ES-I3 (cell line): Measurements from ENCODE around the gene HAAO.

Experiments used
- H3K36me3 ChIP-seq: 2 replicates; pipeline ENCODE4 v1.6.1; 2013; ENCODE audit warnings: mild to moderate bottlenecking, low read length, control low read depth, moderate library complexity; ENCODE audit not compliant: insufficient read depth
- H3K4me1 ChIP-seq: 2 replicates; pipeline ENCODE4 v1.6.1; 2013; ENCODE audit warnings: mild to moderate bottlenecking, control low read depth, low read length; ENCODE audit not compliant: insufficient read depth
- H3K9ac ChIP-seq: 2 replicates; pipeline ENCODE4 v1.6.1; 2013; ENCODE audit warnings: low read depth, mild to moderate bottlenecking, low read length, moderate library complexity
- H3K9me3 ChIP-seq: 2 replicates; pipeline ENCODE4 v1.6.1; 2013; ENCODE audit warnings: mild to moderate bottlenecking, low read length, moderate library complexity; ENCODE audit not compliant: control insufficient read depth, insufficient read depth

Gene HAAO

GRCh38 chr2:42806786-42807185 lies 14.4 kb upstream of the HAAO start:
- Histone ChIP-seq H3K9ac (no peak overlapping the region), H3K9me3 (no peaks in the 10 kb centered on the region), H3K4me1 (no peaks in the 10 kb centered on the region), H3K36me3 (no peaks in the 10 kb centered on the region)

GRCh38 chr2:42804891-42805290 lies 12.5 kb upstream of the HAAO start:
- Histone ChIP-seq H3K4me1 (no peaks in the 10 kb centered on the region), H3K9ac (no peak overlapping the region), H3K36me3 (no peaks in the 10 kb centered on the region), H3K9me3 (no peaks in the 10 kb centered on the region)

GRCh38 chr2:42804338-42804737 lies 12.0 kb upstream of the HAAO start:
- Histone ChIP-seq H3K4me1 (no peaks in the 10 kb centered on the region), H3K36me3 (no peaks in the 10 kb centered on the region), H3K9me3 (no peaks in the 10 kb centered on the region), H3K9ac (no peak overlapping the region)

- Histone ChIP-seq H3K9ac (no peak overlapping the region), H3K9me3 (no peaks in the 10 kb centered on the region), H3K4me1 (no peaks in the 10 kb centered on the region), H3K36me3 (no peaks in the 10 kb centered on the region)
Measured at GRCh38 chr2:42802150-42802549, 9.8 kb upstream of the HAAO start.

DNA sequence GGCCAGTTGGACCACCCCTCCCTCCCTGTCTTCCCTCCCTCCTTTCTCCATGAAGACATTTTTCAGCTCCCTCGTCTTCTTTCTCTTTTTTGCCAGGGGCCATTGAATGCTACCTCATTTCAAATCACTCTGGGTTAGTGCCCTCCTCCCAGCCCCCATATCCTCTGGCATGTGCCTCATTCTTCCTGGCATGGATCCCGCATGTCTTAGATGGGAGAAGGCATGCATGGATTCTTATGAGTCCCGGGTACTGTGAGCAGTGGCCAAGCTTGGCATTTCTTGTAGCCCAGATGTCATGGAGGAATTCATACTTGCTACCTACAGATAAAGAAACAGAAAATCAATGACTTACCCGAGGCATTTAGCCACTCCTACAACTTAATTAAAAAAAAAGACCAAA lies 9.0 kb upstream of the HAAO start:
- H3K4me1 ChIP-seq = no peaks in the 10 kb centered on the region
- H3K9me3 ChIP-seq = no peaks in the 10 kb centered on the region
- no peaks in the 10 kb centered on the region for H3K36me3 ChIP-seq
- no peak overlapping the region for H3K9ac ChIP-seq

DNA sequence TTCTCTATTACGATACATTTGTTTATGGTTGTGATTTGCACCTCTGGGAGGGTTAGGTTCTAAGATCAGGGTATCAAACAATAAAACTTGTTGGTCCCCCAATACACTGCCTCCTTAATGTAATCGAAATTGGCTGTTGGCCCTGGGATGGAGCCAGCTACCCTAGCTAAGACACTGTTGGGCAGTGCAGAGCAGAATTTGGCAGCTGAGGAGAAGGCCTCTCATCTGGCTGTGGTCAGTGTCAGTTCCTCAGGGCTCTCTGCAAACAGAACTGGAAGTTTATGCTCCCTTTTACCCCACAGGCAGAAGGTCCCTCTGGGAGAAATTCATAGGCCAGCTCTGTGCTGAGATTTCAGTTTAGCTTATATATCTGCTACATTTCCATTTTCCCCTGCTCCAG lies 8.6 kb upstream of the HAAO start:
- H3K9ac ChIP-seq = no peak overlapping the region
- H3K4me1 ChIP-seq = no peaks in the 10 kb centered on the region; the same call in 1 of the 2 replicates
- H3K36me3 ChIP-seq = no peaks in the 10 kb centered on the region
- no peaks in the 10 kb centered on the region for H3K9me3 ChIP-seq

GRCh38 chr2:42800461-42800962 lies 8.1 kb upstream of the HAAO start:
- Histone ChIP-seq H3K4me1 (peaks cover 5% of the 10 kb centered on the region; the same call in 1 of the 2 replicates), H3K9me3 (no peaks in the 10 kb centered on the region), H3K36me3 (no peaks in the 10 kb centered on the region), H3K9ac (no peak overlapping the region)

DNA sequence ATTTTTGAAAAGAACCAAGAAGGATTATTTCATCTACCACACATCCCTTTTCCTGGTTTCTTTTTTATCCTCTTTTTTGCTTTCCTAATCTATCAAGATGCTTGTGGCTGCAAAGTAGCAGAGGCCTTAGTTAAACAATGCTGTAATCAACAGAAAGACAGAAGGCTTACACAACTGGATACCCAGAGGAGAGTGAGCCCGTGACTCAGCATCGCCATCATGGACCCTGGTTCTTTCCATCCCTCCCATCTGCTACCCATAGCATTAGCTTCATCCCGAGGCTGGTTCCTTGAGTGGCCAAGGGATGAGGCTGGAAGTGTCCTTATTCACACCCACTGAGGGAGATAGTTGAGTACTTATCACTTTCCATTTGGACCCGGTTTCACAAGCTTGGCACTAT lies 7.5 kb upstream of the HAAO start:
- Histone ChIP-seq H3K9me3 (no peaks in the 10 kb centered on the region), H3K4me1 (peaks cover 5% of the 10 kb centered on the region; the same call in 1 of the 2 replicates), H3K9ac (no peak overlapping the region), H3K36me3 (no peaks in the 10 kb centered on the region)

DNA sequence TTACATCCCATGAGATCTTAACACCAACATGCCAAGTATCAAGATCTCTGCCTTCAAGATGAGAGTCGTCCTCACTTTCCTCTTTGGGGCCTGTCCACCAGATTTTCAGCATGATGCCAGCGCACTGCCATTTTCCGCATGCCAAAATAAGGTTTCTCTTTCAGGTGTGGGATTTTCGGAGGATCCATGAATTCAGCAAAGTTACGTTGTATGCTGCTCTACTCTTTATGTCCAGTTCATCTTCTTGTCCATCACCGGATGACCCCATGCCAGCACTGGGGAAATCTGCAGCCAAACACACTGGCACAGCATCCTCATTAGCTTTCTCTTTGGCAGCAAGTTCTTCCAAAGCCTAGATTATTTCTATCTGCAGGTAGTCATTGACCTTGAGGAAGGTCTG lies 4.9 kb upstream of the HAAO start:
- H3K4me1 ChIP-seq = peaks cover 17% of the 10 kb centered on the region
- no peaks in the 10 kb centered on the region for H3K9me3 ChIP-seq
- no peak overlapping the region for H3K9ac ChIP-seq
- no peaks in the 10 kb centered on the region for H3K36me3 ChIP-seq

DNA sequence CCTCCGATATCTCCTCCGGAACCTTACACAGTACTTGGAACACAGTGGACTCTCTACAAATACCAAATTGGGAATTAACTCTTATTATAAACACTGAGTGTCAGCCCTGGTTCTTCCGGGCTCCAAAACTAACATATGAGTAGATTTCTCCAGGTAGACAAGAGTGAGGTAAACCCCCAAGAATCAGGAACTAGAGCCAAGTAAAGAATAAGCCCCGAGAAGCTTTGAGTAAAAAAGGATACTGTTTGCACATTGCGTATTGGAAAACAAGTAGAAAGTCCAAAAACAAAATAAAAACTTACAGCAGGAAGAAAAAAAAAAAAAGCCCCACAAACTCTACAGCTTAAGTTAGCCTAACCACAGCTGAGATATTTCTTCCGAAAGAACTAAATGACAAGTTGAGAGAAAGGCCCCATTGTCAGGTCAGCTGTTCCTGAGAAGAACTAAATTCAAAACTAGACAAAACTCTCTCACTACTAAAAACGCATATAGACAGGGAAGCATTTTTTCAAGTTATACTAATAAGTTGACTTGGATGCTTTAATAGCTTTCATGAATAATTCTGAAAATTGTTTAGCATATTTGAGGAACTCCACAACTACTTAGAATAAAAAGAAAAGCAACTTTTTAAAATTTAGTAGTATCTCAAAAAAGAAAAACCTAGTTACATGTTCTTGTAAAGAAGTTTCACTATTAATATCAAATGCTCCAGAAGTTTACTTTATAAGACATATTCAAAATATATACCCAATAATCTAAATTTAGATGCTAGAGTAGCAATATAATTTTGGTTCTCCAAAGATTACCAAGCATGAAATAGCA lies 4.3 kb upstream of the HAAO start:
- H3K36me3 ChIP-seq = no peaks in the 10 kb centered on the region
- no peaks in the 10 kb centered on the region for H3K9me3 ChIP-seq
- no peak overlapping the region for H3K9ac ChIP-seq
- peaks cover 17% of the 10 kb centered on the region for H3K4me1 ChIP-seq

DNA sequence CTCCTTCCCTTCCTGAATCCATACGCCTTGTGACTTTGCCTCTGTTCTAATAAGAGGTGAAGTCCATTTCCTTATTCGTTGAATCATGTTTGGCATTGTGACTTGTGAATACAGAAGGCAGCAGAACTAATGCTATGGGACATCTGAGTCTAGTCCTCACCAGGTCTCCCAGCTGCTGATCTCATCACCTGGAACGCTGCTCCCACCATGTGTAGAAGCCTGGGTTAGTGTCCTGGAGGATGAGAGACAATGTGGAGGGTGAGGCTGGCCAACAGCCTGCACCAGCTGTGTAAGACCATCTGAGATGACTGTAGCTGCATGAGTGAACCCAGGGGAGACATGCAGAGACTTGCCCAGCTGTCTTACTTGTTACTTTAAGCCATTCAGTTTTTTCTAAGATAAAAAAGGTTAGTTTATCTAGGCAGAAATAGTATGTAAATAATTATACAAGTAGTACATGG lies 3.5 kb upstream of the HAAO start:
- Histone ChIP-seq H3K9me3 (no peaks in the 10 kb centered on the region), H3K4me1 (peaks cover 17% of the 10 kb centered on the region), H3K9ac (no peak overlapping the region), H3K36me3 (no peaks in the 10 kb centered on the region)

GRCh38 chr2:42795275-42795674 lies 2.9 kb upstream of the HAAO start:
- H3K9me3 ChIP-seq = no peaks in the 10 kb centered on the region
- H3K9ac ChIP-seq = no peak overlapping the region
- peaks cover 17% of the 10 kb centered on the region for H3K4me1 ChIP-seq
- H3K36me3 ChIP-seq = no peaks in the 10 kb centered on the region

DNA sequence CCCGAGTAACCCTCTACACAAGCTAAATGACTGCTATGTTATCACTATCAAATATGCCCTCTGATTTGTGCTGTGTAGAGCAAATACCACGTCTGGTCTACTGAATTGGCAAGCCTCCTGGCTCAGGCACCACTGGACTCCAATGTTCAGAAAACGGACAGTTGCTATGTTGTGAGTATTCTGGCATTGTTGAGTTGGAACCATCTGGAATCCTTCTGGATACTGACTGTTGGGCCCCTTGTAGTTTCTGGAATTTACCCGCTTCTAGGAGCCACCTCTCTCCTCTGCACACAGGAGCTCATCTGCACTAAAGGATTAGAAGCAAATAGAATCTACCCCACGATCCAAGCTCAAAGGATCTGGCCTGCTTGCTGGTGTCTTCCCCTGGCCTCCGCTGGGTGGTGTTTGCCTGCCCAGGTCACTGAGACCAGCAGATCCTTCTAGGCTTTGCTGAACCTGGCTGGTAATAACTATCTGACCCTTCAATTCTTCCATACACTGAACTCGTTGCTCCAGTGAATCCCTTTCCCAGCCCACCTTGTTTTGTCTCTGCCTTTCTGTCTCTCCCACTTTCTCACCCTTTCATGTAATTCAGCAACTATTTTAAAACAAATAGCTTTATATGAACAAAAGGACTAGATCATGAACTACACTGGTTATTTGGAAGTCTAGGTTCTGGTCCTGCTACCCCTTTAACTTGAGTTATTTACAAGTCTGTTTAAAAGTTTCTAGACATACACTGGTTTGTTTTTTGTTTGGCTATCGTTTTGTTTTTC lies 2.1 kb upstream of the HAAO start:
- no peaks in the 10 kb centered on the region for H3K36me3 ChIP-seq
- no peaks in the 10 kb centered on the region for H3K9me3 ChIP-seq
- no peak overlapping the region; the same call in 1 of the 2 replicates for H3K9ac ChIP-seq
- peaks cover 17% of the 10 kb centered on the region for H3K4me1 ChIP-seq

DNA sequence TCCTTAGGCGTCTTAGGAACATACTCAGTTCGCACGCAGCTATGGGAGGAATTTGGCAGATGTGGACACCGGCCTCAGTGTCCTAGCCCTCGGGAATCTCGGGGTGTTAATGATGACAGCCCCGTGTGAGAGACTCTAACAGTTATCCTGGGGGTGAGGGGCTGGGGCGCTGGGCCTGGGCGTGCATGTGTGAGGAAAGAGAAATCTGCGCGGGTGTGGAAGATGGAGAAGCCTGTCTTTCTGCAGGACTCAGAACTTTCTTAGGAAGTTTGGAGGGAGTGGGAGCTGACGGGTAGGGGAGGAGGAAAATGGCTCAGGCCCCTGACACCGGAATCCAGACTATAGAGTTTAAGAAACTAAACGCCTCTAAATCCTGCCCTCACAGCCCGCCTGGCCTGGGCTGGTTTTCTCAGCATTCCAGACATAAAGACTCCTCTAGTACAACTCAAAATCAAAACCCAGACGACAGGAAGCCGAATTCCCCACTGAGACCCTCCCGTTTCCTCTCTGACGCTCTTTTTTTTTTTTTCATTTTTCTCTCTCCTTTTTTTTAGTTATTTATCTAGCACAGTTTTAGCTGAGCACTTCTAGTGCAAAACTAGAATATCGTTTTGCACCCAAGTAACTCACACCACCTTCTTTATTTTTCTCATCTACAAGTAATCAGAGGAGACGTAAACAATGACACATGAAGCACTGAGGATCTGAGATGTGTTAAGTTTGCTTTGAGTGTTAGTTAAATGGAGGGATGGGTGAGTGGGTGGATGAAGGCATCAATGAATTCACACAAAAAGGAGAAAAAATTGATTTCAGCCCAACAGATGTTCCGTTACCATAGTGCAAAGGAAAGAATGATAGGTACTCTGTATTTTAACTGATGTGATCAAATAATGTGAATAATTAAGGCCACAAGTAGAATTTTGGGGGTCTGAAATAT lies 1.2 kb upstream of the HAAO start:
- H3K4me1 ChIP-seq = peaks cover 17% of the 10 kb centered on the region
- peak overlapping the region; percentile 70 for H3K9ac ChIP-seq
- no peaks in the 10 kb centered on the region for H3K9me3 ChIP-seq
- H3K36me3 ChIP-seq = no peaks in the 10 kb centered on the region
